ENCODE data around the gene C10orf67. TPM values are rescaled to one million over a fixed set of nuclear protein-coding genes. Genes with fewer than 3 reads are reported as not detected.

Gene C10orf67
- total and polyA plus RNA-seq, 2 donors (not counting 1 experiment from before 2014, with no cell fraction given) = not detected

DNA sequence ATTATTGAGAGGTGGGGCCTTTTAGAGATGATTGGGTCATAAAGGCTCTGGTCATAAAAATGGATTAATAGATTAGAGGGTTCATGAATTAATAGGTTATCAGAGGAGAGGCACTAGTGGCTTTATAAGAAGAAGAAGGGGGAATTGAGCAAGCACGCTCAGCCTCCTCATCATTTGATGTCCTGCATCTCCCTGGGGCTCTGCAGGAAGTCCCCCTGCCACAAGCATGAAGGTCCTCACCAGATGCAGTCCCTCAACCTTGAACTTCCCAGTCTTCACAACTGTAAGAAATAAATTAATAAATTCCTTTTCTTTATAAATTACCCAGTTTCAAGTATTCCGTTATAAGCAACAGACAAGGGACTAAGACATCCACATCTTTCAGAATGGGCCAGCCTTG lies 17.1 kb upstream of the C10orf67 start:
- no peak overlapping the region for H3K4me3 ChIP-seq (ENCODE audit: control extremely low read depth in 1 of 5, extremely low read depth in 1 of 5, insufficient read depth in 1 of 5, low read depth in 2 of 5, low read length in 4 of 5)
- no peak overlapping the region for H3K4me2 ChIP-seq (replicated peaks; ENCODE audit: low read depth, low read length, poor library complexity, severe bottlenecking)
- Mint-ChIP-seq H3K9me3 (ENCODE audit: insufficient read depth) (no peaks in the 10 kb centered on the region), H3K27me3 (peaks cover 30% of the 10 kb centered on the region), H3K27ac (no peak overlapping the region), H3K4me1 (peaks cover 24% of the 10 kb centered on the region), H3K4me3 (no peak overlapping the region)
- H3K79me2 ChIP-seq (ENCODE audit: control insufficient read depth, insufficient read depth, low read length) = no peaks in the 10 kb centered on the region
- WGBS (ENCODE audit: insufficient coverage) = no CpG with 5 or more reads among the region's 2 CpGs
- H3K9me3 ChIP-seq (ENCODE audit: control extremely low read depth in 1 of 3, control insufficient read depth in 2 of 3, insufficient read depth in 1 of 3, low read length in 2 of 3) = peaks cover 0 to 4% (median 1%) of the 10 kb centered on the region in 3 donors
- no peak for TF ChIP-seq EZH2 (IDR thresholded peaks at IDR 0.05; ENCODE audit: borderline replicate concordance, insufficient read depth, low read depth, low read length, poor library complexity, severe bottlenecking)
- TF ChIP-seq, protein P1, sequence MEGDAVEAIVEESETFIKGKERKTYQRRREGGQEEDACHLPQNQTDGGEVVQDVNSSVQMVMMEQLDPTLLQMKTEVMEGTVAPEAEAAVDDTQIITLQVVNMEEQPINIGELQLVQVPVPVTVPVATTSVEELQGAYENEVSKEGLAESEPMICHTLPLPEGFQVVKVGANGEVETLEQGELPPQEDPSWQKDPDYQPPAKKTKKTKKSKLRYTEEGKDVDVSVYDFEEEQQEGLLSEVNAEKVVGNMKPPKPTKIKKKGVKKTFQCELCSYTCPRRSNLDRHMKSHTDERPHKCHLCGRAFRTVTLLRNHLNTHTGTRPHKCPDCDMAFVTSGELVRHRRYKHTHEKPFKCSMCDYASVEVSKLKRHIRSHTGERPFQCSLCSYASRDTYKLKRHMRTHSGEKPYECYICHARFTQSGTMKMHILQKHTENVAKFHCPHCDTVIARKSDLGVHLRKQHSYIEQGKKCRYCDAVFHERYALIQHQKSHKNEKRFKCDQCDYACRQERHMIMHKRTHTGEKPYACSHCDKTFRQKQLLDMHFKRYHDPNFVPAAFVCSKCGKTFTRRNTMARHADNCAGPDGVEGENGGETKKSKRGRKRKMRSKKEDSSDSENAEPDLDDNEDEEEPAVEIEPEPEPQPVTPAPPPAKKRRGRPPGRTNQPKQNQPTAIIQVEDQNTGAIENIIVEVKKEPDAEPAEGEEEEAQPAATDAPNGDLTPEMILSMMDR (IDR thresholded peaks at IDR 0.05) = no peak
- CTCF ChIA-PET = no interaction called here
- ATAC-seq (ENCODE audit: low read depth) (no peak), DNase-seq (no peak)
- peaks cover 10 to 20% of the 10 kb centered on the region in 2 donors for H3K4me1 ChIP-seq (ENCODE audit: control insufficient read depth in 2 of 2, insufficient read depth in 2 of 2, low read length in 2 of 2)
- no peaks in the 10 kb centered on the region for H4K20me1 ChIP-seq (ENCODE audit: control insufficient read depth, insufficient read depth, low read length, poor library complexity, severe bottlenecking)
- H2AFZ ChIP-seq (ENCODE audit: insufficient read depth, low read depth, low read length, poor library complexity, severe bottlenecking) = no peak overlapping the region
- no peaks in the 10 kb centered on the region for H3K36me3 ChIP-seq (replicated peaks in 1 of 2; ENCODE audit: control extremely low read depth in 1 of 2, control insufficient read depth in 1 of 2, extremely low read depth in 1 of 2, insufficient read depth in 2 of 2, low read length in 1 of 2)
- H3K27me3 ChIP-seq (replicated peaks in 1 of 4; ENCODE audit: control extremely low read depth in 1 of 4, control insufficient read depth in 3 of 4, insufficient read depth in 4 of 4, low read length in 3 of 4) = peaks cover 0 to 16% (median 7%) of the 10 kb centered on the region in 4 experiments
- H3K27ac ChIP-seq (ENCODE audit: low read length in 2 of 2) = no peak overlapping the region
- H3K9ac ChIP-seq (ENCODE audit: low read length) = no peak overlapping the region
- POLR2A ChIA-PET = no interaction called here
- intact Hi-C loops (cut with micrococcal nuclease) = no loop called here

DNA sequence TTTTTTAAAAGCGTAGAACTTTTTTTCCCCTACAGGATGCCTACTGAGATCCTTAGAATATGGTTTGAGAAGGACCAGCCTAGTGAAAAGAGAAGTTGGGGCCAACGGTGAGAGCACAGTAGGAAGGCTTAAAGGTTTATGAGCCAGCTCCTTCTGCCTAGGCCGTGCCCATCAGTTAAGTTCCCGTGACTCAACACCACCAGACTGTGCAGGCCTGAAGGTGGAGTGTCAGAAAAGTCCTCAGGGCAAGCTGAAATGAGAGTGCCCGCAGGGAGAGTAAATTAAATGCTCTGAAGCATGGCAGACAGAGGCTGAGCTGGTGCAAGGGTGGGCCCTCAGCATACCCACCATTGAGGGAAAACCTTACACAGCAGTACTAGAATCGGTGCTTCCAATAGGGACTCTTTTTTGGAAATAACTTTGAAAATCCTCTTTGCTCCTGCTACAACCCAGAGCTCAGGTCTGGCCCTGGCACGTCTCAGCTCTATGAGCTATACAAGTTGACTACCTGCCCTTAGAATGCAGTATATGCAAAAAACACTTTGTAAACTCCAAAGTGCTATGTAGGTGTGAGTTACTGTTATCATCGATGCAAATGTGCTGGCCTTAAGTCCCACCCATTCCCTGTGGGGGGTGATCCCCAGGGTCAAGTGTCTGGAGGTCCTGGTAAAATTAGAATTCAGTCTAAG lies 15.2 kb upstream of the C10orf67 start:
- intact Hi-C loops (cut with micrococcal nuclease) = no loop called here
- WGBS (ENCODE audit: insufficient coverage) = 68% methylated on average over 4 of the region's 8 CpGs
- no peak for TF ChIP-seq EZH2 (IDR thresholded peaks at IDR 0.05; ENCODE audit: borderline replicate concordance, insufficient read depth, low read depth, low read length, poor library complexity, severe bottlenecking)
- TF ChIP-seq, protein P1 (IDR thresholded peaks at IDR 0.05) = no peak
- no peak overlapping the region for H3K9ac ChIP-seq (ENCODE audit: low read length)
- no peak overlapping the region for H3K4me3 ChIP-seq (ENCODE audit: control extremely low read depth in 1 of 5, extremely low read depth in 1 of 5, insufficient read depth in 1 of 5, low read depth in 2 of 5, low read length in 4 of 5)
- ChIA-PET POLR2A (no interaction called here), CTCF (no interaction called here)
- peaks cover 21% of the 10 kb centered on the region for H3K4me1 Mint-ChIP-seq
- no peak overlapping the region for H2AFZ ChIP-seq (ENCODE audit: insufficient read depth, low read depth, low read length, poor library complexity, severe bottlenecking)
- no peak overlapping the region for H3K4me2 ChIP-seq (replicated peaks; ENCODE audit: low read depth, low read length, poor library complexity, severe bottlenecking)
- no peak overlapping the region for H3K27ac Mint-ChIP-seq
- H3K27ac ChIP-seq (ENCODE audit: low read length in 2 of 2) = no peak overlapping the region
- no peaks in the 10 kb centered on the region for H3K36me3 ChIP-seq (replicated peaks in 1 of 2; ENCODE audit: control extremely low read depth in 1 of 2, control insufficient read depth in 1 of 2, extremely low read depth in 1 of 2, insufficient read depth in 2 of 2, low read length in 1 of 2)
- ATAC-seq (ENCODE audit: low read depth) (no peak), DNase-seq (no peak)
- no peaks in the 10 kb centered on the region for H3K79me2 ChIP-seq (ENCODE audit: control insufficient read depth, insufficient read depth, low read length)
- H3K9me3 ChIP-seq (ENCODE audit: control extremely low read depth in 1 of 3, control insufficient read depth in 2 of 3, insufficient read depth in 1 of 3, low read length in 2 of 3) = peaks cover 0 to 4% (median 1%) of the 10 kb centered on the region in 3 donors
- H3K27me3 Mint-ChIP-seq = peaks cover 28% of the 10 kb centered on the region
- no peaks in the 10 kb centered on the region for H4K20me1 ChIP-seq (ENCODE audit: control insufficient read depth, insufficient read depth, low read length, poor library complexity, severe bottlenecking)
- no peak overlapping the region for H3K4me3 Mint-ChIP-seq
- H3K9me3 Mint-ChIP-seq (ENCODE audit: insufficient read depth) = no peaks in the 10 kb centered on the region
- H3K27me3 ChIP-seq (replicated peaks in 1 of 4; ENCODE audit: control extremely low read depth in 1 of 4, control insufficient read depth in 3 of 4, insufficient read depth in 4 of 4, low read length in 3 of 4) = peaks cover 0 to 14% (median 9%) of the 10 kb centered on the region in 4 experiments
- H3K4me1 ChIP-seq (ENCODE audit: control insufficient read depth in 2 of 2, insufficient read depth in 2 of 2, low read length in 2 of 2) = peaks cover 10 to 18% of the 10 kb centered on the region in 2 donors
